Fibroblast of lung (primary cell): ENCODE data around the gene CT45A10.

Experiments
- EZH2 ChIP-seq: IDR thresholded peaks from 2 replicates; pipeline ENCODE4 v1.5.1; 2012; ENCODE audit warnings: low read length, control low read depth, mild to moderate bottlenecking; ENCODE audit errors: missing control alignments
- TF ChIP-seq, protein P1 (sequence below), 2 donors: IDR thresholded peaks in 1 of 2; conservative IDR thresholded peaks in 1 of 2; 1 replicate in 1 of 2; 2 replicates in 1 of 2; pipeline ENCODE4 v1.5.1; 2011 to 2012; ENCODE audit warnings: low read length in 2 of 2, control low read depth in 1 of 2, inconsistent platforms in 1 of 2, low read depth in 1 of 2, mild to moderate bottlenecking in 1 of 2

DNA sequence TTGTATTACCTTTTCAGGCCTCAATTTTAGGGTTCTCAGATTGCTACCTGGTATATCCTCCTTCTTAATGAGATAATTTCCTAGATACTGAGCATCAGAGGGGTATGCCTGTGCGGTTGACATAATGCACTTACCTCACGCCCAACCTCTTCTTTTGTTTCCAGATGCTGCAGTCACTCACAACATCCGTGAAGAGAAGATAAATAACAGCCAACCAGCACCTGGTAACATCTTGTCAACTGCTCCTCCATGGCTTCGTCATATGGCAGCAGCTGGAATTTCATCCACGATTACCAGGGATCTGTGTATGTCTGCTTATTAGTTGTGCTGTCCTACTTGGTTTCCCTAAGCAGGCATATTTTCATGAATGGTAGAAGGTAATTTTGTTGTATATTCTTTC is 17.0 kb upstream of the CT45A10 start:
- TF ChIP-seq, protein P1, sequence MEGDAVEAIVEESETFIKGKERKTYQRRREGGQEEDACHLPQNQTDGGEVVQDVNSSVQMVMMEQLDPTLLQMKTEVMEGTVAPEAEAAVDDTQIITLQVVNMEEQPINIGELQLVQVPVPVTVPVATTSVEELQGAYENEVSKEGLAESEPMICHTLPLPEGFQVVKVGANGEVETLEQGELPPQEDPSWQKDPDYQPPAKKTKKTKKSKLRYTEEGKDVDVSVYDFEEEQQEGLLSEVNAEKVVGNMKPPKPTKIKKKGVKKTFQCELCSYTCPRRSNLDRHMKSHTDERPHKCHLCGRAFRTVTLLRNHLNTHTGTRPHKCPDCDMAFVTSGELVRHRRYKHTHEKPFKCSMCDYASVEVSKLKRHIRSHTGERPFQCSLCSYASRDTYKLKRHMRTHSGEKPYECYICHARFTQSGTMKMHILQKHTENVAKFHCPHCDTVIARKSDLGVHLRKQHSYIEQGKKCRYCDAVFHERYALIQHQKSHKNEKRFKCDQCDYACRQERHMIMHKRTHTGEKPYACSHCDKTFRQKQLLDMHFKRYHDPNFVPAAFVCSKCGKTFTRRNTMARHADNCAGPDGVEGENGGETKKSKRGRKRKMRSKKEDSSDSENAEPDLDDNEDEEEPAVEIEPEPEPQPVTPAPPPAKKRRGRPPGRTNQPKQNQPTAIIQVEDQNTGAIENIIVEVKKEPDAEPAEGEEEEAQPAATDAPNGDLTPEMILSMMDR (conservative IDR thresholded peaks at IDR 0.05 in 1 of 2, IDR thresholded peaks at IDR 0.05 in 1 of 2; ENCODE audit: low read depth in 1 of 2, low read length in 2 of 2) = no peak
- TF ChIP-seq EZH2 = no peak
